GM23338 (cell line): ENCODE data around the gene SRGAP1. TPM values are rescaled to one million over a fixed set of nuclear protein-coding genes. Genes with fewer than 3 reads are reported as not detected.

Experiments
- ATAC-seq: fragments of 200-7000 bp; cut with Tn5 transposase; 3 replicates; pipeline ENCODE4 v1.9.1; 2020
- DNase-seq: peaks from one replicate; pipeline ENCODE4 v3.0.0-alpha.2; 2015; ENCODE audit warnings: low spot score
- H2AFZ ChIP-seq: fragments of 200-600 bp; sonication (generic); 2 replicates; pipeline ENCODE4 v1.8.0; 2016; ENCODE audit warnings: antibody characterized with exemption, mild to moderate bottlenecking, moderate library complexity
- H3F3A ChIP-seq: fragments of 200-600 bp; sonication (generic); replicated peaks from 2 replicates; pipeline ENCODE4 v1.8.0; 2017; ENCODE audit warnings: antibody characterized with exemption, mixed run types, low read depth
- H3K27ac ChIP-seq: fragments of 200-600 bp; sonication (generic); 2 replicates; pipeline ENCODE4 v1.6.1; 2016; ENCODE audit warnings: low read depth
- H3K27me3 ChIP-seq: fragments of 200-600 bp; sonication (generic); 2 replicates; pipeline ENCODE4 v1.8.0; 2016; ENCODE audit warnings: mild to moderate bottlenecking, mixed run types, moderate library complexity; ENCODE audit not compliant: insufficient read depth
- H3K36me3 ChIP-seq: fragments of 200-600 bp; sonication (generic); 2 replicates; pipeline ENCODE4 v1.8.0; 2016; ENCODE audit warnings: mild to moderate bottlenecking; ENCODE audit not compliant: insufficient read depth
- H3K4me1 ChIP-seq: fragments of 200-600 bp; sonication (generic); 2 replicates; pipeline ENCODE4 v1.8.0; 2016; ENCODE audit warnings: mild to moderate bottlenecking, moderate library complexity; ENCODE audit not compliant: insufficient read depth
- H3K4me2 ChIP-seq: fragments of 200-600 bp; sonication (generic); 2 replicates; pipeline ENCODE4 v1.7.1; 2017; ENCODE audit warnings: mixed run types
- H3K4me3 ChIP-seq: fragments of 200-600 bp; sonication (generic); 2 replicates; pipeline ENCODE4 v1.6.1; 2016; ENCODE audit warnings: mixed run types
- H3K79me2 ChIP-seq: fragments of 200-600 bp; sonication (generic); replicated peaks from 2 replicates; pipeline ENCODE4 v1.8.0; 2017; ENCODE audit warnings: mild to moderate bottlenecking; ENCODE audit not compliant: insufficient read depth
- H3K9me2 ChIP-seq: fragments of 200-600 bp; sonication (generic); 2 replicates; pipeline ENCODE4 v1.8.0; 2017; ENCODE audit not compliant: insufficient read depth
- H4K20me1 ChIP-seq: fragments of 200-600 bp; sonication (generic); replicated peaks from 2 replicates; pipeline ENCODE4 v1.8.0; 2017; ENCODE audit warnings: mild to moderate bottlenecking; ENCODE audit not compliant: insufficient read depth
- H3K27ac Mint-ChIP-seq: 2 replicates; pipeline ENCODE4 v1.8.0; 2020; ENCODE audit warnings: inconsistent platforms, mild to moderate bottlenecking, moderate library complexity, mixed read lengths
- H3K27me3 Mint-ChIP-seq: 3 replicates; pipeline ENCODE4 v1.8.0; 2022; ENCODE audit warnings: low read depth, mild to moderate bottlenecking, moderate library complexity, mixed read lengths, inconsistent platforms; ENCODE audit not compliant: insufficient read depth, poor library complexity
- H3K36me3 Mint-ChIP-seq: 3 replicates; pipeline ENCODE4 v1.8.0; 2021; ENCODE audit warnings: low read depth, mild to moderate bottlenecking, inconsistent platforms, moderate library complexity, mixed read lengths
- H3K4me1 Mint-ChIP-seq: 3 replicates; pipeline ENCODE4 v1.8.0; 2020; ENCODE audit warnings: mild to moderate bottlenecking, inconsistent platforms, mixed read lengths
- H3K4me3 Mint-ChIP-seq: 3 replicates; pipeline ENCODE4 v1.8.0; 2021; ENCODE audit warnings: moderate library complexity, mild to moderate bottlenecking, inconsistent platforms, mixed read lengths
- H3K9me3 Mint-ChIP-seq: 3 replicates; pipeline ENCODE4 v1.8.0; 2020; ENCODE audit warnings: moderate library complexity, mild to moderate bottlenecking, inconsistent platforms, mixed read lengths
- CTCF ChIP-seq, 2 experiments: fragments of 200-600 bp in 1 of 2; sonication (generic) in 1 of 2; conservative IDR thresholded peaks; 2 replicates each; pipeline versions ENCODE4 v1.5.1 to v1.6.1; 2016 to 2017; ENCODE audit warnings: antibody characterized with exemption in 2 of 2, low read depth in 2 of 2, mild to moderate bottlenecking in 2 of 2, moderate library complexity in 1 of 2
- ETS1 ChIP-seq: IDR thresholded peaks from 2 replicates; pipeline ENCODE4 v1.6.1; 2016; ENCODE audit warnings: antibody characterized with exemption
- NANOG ChIP-seq: IDR thresholded peaks from 2 replicates; pipeline ENCODE4 v1.6.1; 2016; ENCODE audit warnings: antibody characterized with exemption, borderline replicate concordance
- REST ChIP-seq: IDR thresholded peaks from one replicate; pipeline ENCODE4 v1.6.1; 2018; ENCODE audit warnings: antibody characterized with exemption; ENCODE audit not compliant: unreplicated experiment
- STAT1 ChIP-seq: IDR thresholded peaks from one replicate; pipeline ENCODE4 v1.6.1; 2016; ENCODE audit warnings: antibody characterized with exemption; ENCODE audit not compliant: unreplicated experiment
- ZNF331 ChIP-seq: fragments of 250-450 bp; sonication (Bioruptor Pico); IDR thresholded peaks from 2 replicates; pipeline ENCODE4 v1.5.0; 2020; ENCODE audit warnings: low read depth, mild to moderate bottlenecking, moderate library complexity
- ZNF462 ChIP-seq: fragments of 250-450 bp; sonication (Bioruptor Pico); IDR thresholded peaks from 2 replicates; pipeline ENCODE4 v1.5.0; 2020; ENCODE audit warnings: mild to moderate bottlenecking, moderate library complexity
- polyA plus RNA-seq: library from polyadenylated mRNA; unstranded; fragments of >200 nt; fragmentation: Nextera tagmentation; extraction: Ambion mirVana; gene quantifications from 2 replicates; pipeline ENCODE4 v1.2.1, GENCODE V29; 2016
- total RNA-seq: library from RNA; depleted of rRNA; stranded (reverse); fragments of >200 nt; shearing (Covaris generic); gene quantifications from 2 replicates; pipeline ENCODE4 v1.2.3, GENCODE V29; 2014

SRGAP1 gene
- total and polyA plus RNA-seq, 2 experiments from 2014 or later = 6.1 to 8.1 TPM

GRCh38 chr12:64103825-64104740 lies 259.6 kb downstream of the SRGAP1 start:
- no peaks in the 10 kb centered on the region for H3K9me3 Mint-ChIP-seq
- Histone ChIP-seq H4K20me1 (no peaks in the 10 kb centered on the region), H3K4me1 (no peaks in the 10 kb centered on the region), H3K79me2 (no peaks in the 10 kb centered on the region), H3F3A (no peaks in the 10 kb centered on the region), H2AFZ (no peak overlapping the region), H3K36me3 (no peaks in the 10 kb centered on the region), H3K9me2 (no peaks in the 10 kb centered on the region), H3K4me2 (no peak overlapping the region), H3K27ac (no peak overlapping the region), H3K27me3 (no peaks in the 10 kb centered on the region), H3K4me3 (no peak overlapping the region)
- TF ChIP-seq NANOG = no peak
- TF ChIP-seq ZNF331 (CRISPR knock-in tag) = no peak
- TF ChIP-seq CTCF (conservative IDR thresholded peaks at IDR 0.05; ENCODE audit: low read depth in 2 of 2) = no peak
- no peak for TF ChIP-seq ETS1
- TF ChIP-seq REST = no peak
- H3K4me3 Mint-ChIP-seq = no peak overlapping the region
- ATAC-seq (no peak), DNase-seq (no peak)
- H3K27ac Mint-ChIP-seq = peak overlapping the region; percentile 40
- no peaks in the 10 kb centered on the region for H3K27me3 Mint-ChIP-seq
- no peaks in the 10 kb centered on the region for H3K36me3 Mint-ChIP-seq
- H3K4me1 Mint-ChIP-seq = no peaks in the 10 kb centered on the region

- Mint-ChIP-seq H3K9me3 (no peaks in the 10 kb centered on the region), H3K4me3 (no peak overlapping the region), H3K27me3 (no peaks in the 10 kb centered on the region), H3K4me1 (no peaks in the 10 kb centered on the region), H3K36me3 (no peaks in the 10 kb centered on the region), H3K27ac (no peak overlapping the region)
- Histone ChIP-seq H3K27ac (no peak overlapping the region), H3K4me2 (no peak overlapping the region), H3K4me3 (no peak overlapping the region), H3K4me1 (no peaks in the 10 kb centered on the region), H3K36me3 (no peaks in the 10 kb centered on the region), H2AFZ (no peak overlapping the region), H3F3A (no peaks in the 10 kb centered on the region), H3K9me2 (no peaks in the 10 kb centered on the region), H3K79me2 (no peaks in the 10 kb centered on the region), H4K20me1 (no peaks in the 10 kb centered on the region), H3K27me3 (no peaks in the 10 kb centered on the region)
- ATAC-seq (no peak), DNase-seq (no peak)
- TF ChIP-seq ZNF462 (no peak), STAT1 (no peak)
Measured at GRCh38 chr12:64105026-64105425, 260.5 kb downstream of the SRGAP1 start.
